ENCODE measurements around the gene NGEF. TPM values are rescaled to one million over a fixed set of nuclear protein-coding genes. Genes with fewer than 3 reads are reported as not detected.

NGEF gene
- polyA plus RNA-seq, 3 donors, result not detected

DNA sequence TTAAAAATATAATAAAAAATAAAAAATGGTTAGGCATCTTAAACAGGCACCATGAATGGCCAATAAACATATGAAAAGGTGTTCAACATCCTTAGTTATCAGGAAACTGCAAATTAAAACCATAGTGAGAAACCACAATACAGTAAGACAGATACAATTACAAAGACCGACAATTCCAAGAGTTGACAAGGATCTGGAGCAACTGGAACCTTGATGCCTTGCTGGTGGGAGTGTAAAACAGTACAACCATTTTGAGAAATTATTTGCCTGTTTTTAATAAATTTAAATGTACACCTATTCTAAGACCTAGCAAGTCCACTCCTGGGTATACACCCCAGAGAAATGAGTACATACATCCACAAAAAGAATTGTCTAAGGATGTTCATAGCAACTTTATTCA, 49.1 kb downstream of the NGEF start:
- Mint-ChIP-seq H3K27me3 (ENCODE audit: low read depth in 3 of 3) (peaks cover 3 to 19% (median 16%) of the 10 kb centered on the region in 3 donors), H3K27ac (no peak overlapping the region), H3K9me3 (peaks cover 7 to 30% (median 12%) of the 10 kb centered on the region in 7 donors), H3K4me1 (no peaks in the 10 kb centered on the region), H3K4me3 (no peak overlapping the region), H3K36me3 (no peaks in the 10 kb centered on the region)
- WGBS (ENCODE audit: insufficient coverage), result no CpG with 5 or more reads among the region's 1 CpG
- no peak for TF ChIP-seq CTCF (IDR thresholded peaks at IDR 0.05)
- H3K4me3 ChIP-seq (replicated peaks in 1 of 3; ENCODE audit: low read depth in 2 of 3, low read length in 3 of 3), result no peak overlapping the region
- no peak for DNase-seq
- H4K20me1 ChIP-seq (ENCODE audit: insufficient read depth, low read length), result no peaks in the 10 kb centered on the region
- intact Hi-C loops (cut with micrococcal nuclease), result no loop called here
- no peak overlapping the region for H2AFZ ChIP-seq (ENCODE audit: insufficient read depth, low read depth, low read length, poor library complexity, severe bottlenecking)
- no peaks in the 10 kb centered on the region for H3K79me2 ChIP-seq (ENCODE audit: insufficient read depth, low read length)
- H3K36me3 ChIP-seq (replicated peaks in 1 of 2; ENCODE audit: control insufficient read depth in 1 of 2, insufficient read depth in 2 of 2, low read length in 2 of 2), result no peaks in the 10 kb centered on the region
- H3K9me3 ChIP-seq (replicated peaks in 1 of 2; ENCODE audit: control insufficient read depth in 1 of 2, insufficient read depth in 1 of 2, low read length in 2 of 2), result peaks cover 3 to 13% of the 10 kb centered on the region in 2 donors
- H3K9ac ChIP-seq (ENCODE audit: insufficient read depth, low read length, poor library complexity, severe bottlenecking), result no peak overlapping the region
- no peaks in the 10 kb centered on the region for H3K4me1 ChIP-seq (ENCODE audit: control insufficient read depth in 1 of 2, insufficient read depth in 2 of 2, low read length in 2 of 2)
- H3K27ac ChIP-seq (ENCODE audit: low read depth in 1 of 2, low read length in 2 of 2), result no peak overlapping the region
- H3K27me3 ChIP-seq (ENCODE audit: control insufficient read depth in 2 of 2, insufficient read depth in 2 of 2, low read length in 2 of 2), result no peaks in the 10 kb centered on the region
- H3K4me2 ChIP-seq (replicated peaks; ENCODE audit: extremely low read depth, low read length, poor library complexity, severe bottlenecking), result no peak overlapping the region

DNA sequence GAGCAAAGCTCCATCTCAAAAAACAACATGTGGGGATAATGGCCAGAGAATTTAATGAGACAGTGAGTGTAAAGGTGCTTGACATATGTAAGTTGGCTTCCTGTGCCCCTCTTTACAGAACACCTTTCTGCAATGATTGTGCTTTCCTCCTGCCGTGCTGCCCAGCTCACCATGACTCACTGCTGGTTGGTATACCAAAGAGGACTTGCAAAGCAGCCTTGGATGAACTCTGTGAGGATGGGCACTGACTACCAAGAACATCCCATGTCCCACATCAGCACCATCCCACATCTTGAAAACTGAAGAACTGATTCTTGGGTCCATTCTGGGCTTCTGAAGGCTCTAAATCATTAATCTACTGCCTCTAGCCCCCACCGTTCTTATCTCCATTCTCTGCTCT, 52.2 kb downstream of the NGEF start:
- Histone ChIP-seq H4K20me1 (ENCODE audit: insufficient read depth, low read length) (no peaks in the 10 kb centered on the region), H3K4me2 (replicated peaks; ENCODE audit: extremely low read depth, low read length, poor library complexity, severe bottlenecking) (no peak overlapping the region), H3K4me1 (ENCODE audit: control insufficient read depth in 1 of 2, insufficient read depth in 2 of 2, low read length in 2 of 2) (peaks cover 5 to 6% of the 10 kb centered on the region in 2 donors), H3K27me3 (ENCODE audit: control insufficient read depth in 2 of 2, insufficient read depth in 2 of 2, low read length in 2 of 2) (no peaks in the 10 kb centered on the region), H2AFZ (ENCODE audit: insufficient read depth, low read depth, low read length, poor library complexity, severe bottlenecking) (no peak overlapping the region), H3K27ac (ENCODE audit: low read depth in 1 of 2, low read length in 2 of 2) (no peak overlapping the region), H3K9me3 (replicated peaks in 1 of 2; ENCODE audit: control insufficient read depth in 1 of 2, insufficient read depth in 1 of 2, low read length in 2 of 2) (peaks cover 3 to 13% of the 10 kb centered on the region in 2 donors), H3K79me2 (ENCODE audit: insufficient read depth, low read length) (no peaks in the 10 kb centered on the region), H3K36me3 (replicated peaks in 1 of 2; ENCODE audit: control insufficient read depth in 1 of 2, insufficient read depth in 2 of 2, low read length in 2 of 2) (no peaks in the 10 kb centered on the region), H3K9ac (ENCODE audit: insufficient read depth, low read length, poor library complexity, severe bottlenecking) (no peak overlapping the region), H3K4me3 (replicated peaks in 1 of 3; ENCODE audit: low read depth in 2 of 3, low read length in 3 of 3) (no peak overlapping the region)
- no peak overlapping the region for H3K27ac Mint-ChIP-seq
- no peak for DNase-seq
- no peak overlapping the region for H3K4me3 Mint-ChIP-seq
- intact Hi-C loops (cut with micrococcal nuclease), result no loop called here
- TF ChIP-seq CTCF (IDR thresholded peaks at IDR 0.05), result no peak
- peaks cover 5 to 16% (median 11%) of the 10 kb centered on the region in 3 donors for H3K27me3 Mint-ChIP-seq (ENCODE audit: low read depth in 3 of 3)
- no peaks in the 10 kb centered on the region for H3K36me3 Mint-ChIP-seq
- H3K9me3 Mint-ChIP-seq, result peaks cover 8 to 30% (median 13%) of the 10 kb centered on the region in 7 donors
- H3K4me1 Mint-ChIP-seq, result peaks cover 4% of the 10 kb centered on the region
- 71% methylated on average over 1 of the region's 2 CpGs for WGBS (ENCODE audit: insufficient coverage)

Data from CD14-positive monocyte (primary cell).